DND-41 (cell line): ENCODE measurements around the gene RUNX2.

Experiments used
- ATAC-seq: fragments of 200-7000 bp; cut with Tn5 transposase; 3 replicates; pipeline ENCODE4 v1.9.1; 2021; ENCODE audit warnings: low read depth; ENCODE audit not compliant: insufficient read depth
- DNase-seq: peaks from one replicate; pipeline ENCODE4 v3.0.0-alpha.2; 2020
- H2AFZ ChIP-seq: 2 replicates; pipeline ENCODE4 v1.6.0; 2012; ENCODE audit warnings: low read depth, low read length
- H3K27ac ChIP-seq: 2 replicates; pipeline ENCODE4 v1.5.1; 2012; ENCODE audit warnings: low read length, inconsistent platforms
- H3K27me3 ChIP-seq: fragments of 200-600 bp; sonication (generic); 2 replicates; pipeline ENCODE4 v1.6.0; 2012; ENCODE audit warnings: low read length, mild to moderate bottlenecking, inconsistent platforms; ENCODE audit not compliant: insufficient read depth, poor library complexity
- H3K36me3 ChIP-seq: 2 replicates; pipeline ENCODE4 v1.5.1; 2012; ENCODE audit warnings: low read length, inconsistent platforms; ENCODE audit not compliant: insufficient read depth
- H3K4me1 ChIP-seq: 2 replicates; pipeline ENCODE4 v1.5.1; 2012; ENCODE audit warnings: mild to moderate bottlenecking, low read length; ENCODE audit not compliant: insufficient read depth
- H3K4me2 ChIP-seq: 2 replicates; pipeline ENCODE4 v1.6.0; 2012; ENCODE audit warnings: mild to moderate bottlenecking, moderate library complexity, low read length, inconsistent platforms; ENCODE audit not compliant: insufficient read depth
- H3K4me3 ChIP-seq, 2 experiments: fragments of 200-600 bp in 1 of 2; shearing (Covaris generic) in 1 of 2; 2 replicates each; pipeline ENCODE4 v1.5.1; 2012 to 2016; ENCODE audit warnings: inconsistent platforms in 2 of 2, low read length in 2 of 2, mild to moderate bottlenecking in 2 of 2, low read depth in 1 of 2, moderate library complexity in 1 of 2
- H3K79me2 ChIP-seq: 2 replicates; pipeline ENCODE4 v1.6.0; 2012; ENCODE audit warnings: low read length, inconsistent platforms; ENCODE audit not compliant: insufficient read depth
- H3K9ac ChIP-seq: 2 replicates; pipeline ENCODE4 v1.6.0; 2012; ENCODE audit warnings: low read depth, mild to moderate bottlenecking, inconsistent platforms, low read length, moderate library complexity
- H3K9me3 ChIP-seq: 2 replicates; pipeline ENCODE4 v1.5.1; 2012; ENCODE audit warnings: low read length, moderate library complexity, mild to moderate bottlenecking, inconsistent platforms; ENCODE audit not compliant: insufficient read depth, severe bottlenecking
- H4K20me1 ChIP-seq: 2 replicates; pipeline ENCODE4 v1.6.0; 2012; ENCODE audit warnings: low read length; ENCODE audit not compliant: insufficient read depth
- EZH2 ChIP-seq: IDR thresholded peaks from 3 replicates; pipeline ENCODE4 v1.6.1; 2012; ENCODE audit warnings: borderline replicate concordance, low read depth, mild to moderate bottlenecking, moderate library complexity, low read length, inconsistent platforms; ENCODE audit not compliant: severe bottlenecking
- TF ChIP-seq, protein P1 (sequence below): IDR thresholded peaks from 2 replicates; pipeline ENCODE4 v1.5.1; 2012; ENCODE audit warnings: borderline replicate concordance, low read length, moderate library complexity, mild to moderate bottlenecking; ENCODE audit not compliant: poor library complexity, severe bottlenecking; ENCODE audit errors: extremely low read depth

The RUNX2 gene

DNA sequence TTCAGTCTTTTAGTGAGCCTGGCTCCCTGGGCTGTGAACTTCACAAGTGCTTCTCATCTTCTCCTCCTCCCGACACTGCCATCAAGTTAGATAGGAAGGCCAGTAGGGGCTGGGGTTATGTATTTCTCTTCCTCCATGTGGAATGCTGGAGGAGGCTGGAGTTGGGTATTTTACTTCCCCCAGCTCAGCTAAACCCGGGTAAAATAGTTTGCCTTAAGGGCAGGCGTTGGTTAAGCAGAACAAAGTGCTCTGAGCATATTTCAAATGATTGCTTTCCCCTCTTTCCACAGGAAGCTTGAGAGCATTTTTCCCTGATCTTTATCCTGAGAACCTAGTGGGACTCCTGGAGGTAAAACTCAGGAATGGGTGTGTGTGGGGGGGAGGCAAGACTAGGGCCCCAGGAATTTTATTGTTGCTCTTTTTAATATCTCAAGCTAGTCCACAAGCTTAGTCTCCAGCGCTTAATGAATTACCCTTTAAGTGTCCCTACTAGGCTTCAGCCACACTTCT is 66.5 kb downstream of the RUNX2 start:
- Histone ChIP-seq H3K27ac (no peak overlapping the region), H4K20me1 (no peaks in the 10 kb centered on the region), H3K79me2 (no peaks in the 10 kb centered on the region), H3K4me2 (no peak overlapping the region), H3K36me3 (no peaks in the 10 kb centered on the region), H3K9ac (no peak overlapping the region), H3K4me3 (no peak overlapping the region), H2AFZ (no peak overlapping the region), H3K27me3 (no peaks in the 10 kb centered on the region), H3K4me1 (no peaks in the 10 kb centered on the region), H3K9me3 (no peaks in the 10 kb centered on the region)
- TF ChIP-seq EZH2: no peak
- TF ChIP-seq, protein P1, sequence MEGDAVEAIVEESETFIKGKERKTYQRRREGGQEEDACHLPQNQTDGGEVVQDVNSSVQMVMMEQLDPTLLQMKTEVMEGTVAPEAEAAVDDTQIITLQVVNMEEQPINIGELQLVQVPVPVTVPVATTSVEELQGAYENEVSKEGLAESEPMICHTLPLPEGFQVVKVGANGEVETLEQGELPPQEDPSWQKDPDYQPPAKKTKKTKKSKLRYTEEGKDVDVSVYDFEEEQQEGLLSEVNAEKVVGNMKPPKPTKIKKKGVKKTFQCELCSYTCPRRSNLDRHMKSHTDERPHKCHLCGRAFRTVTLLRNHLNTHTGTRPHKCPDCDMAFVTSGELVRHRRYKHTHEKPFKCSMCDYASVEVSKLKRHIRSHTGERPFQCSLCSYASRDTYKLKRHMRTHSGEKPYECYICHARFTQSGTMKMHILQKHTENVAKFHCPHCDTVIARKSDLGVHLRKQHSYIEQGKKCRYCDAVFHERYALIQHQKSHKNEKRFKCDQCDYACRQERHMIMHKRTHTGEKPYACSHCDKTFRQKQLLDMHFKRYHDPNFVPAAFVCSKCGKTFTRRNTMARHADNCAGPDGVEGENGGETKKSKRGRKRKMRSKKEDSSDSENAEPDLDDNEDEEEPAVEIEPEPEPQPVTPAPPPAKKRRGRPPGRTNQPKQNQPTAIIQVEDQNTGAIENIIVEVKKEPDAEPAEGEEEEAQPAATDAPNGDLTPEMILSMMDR: no peak
- no peak for ATAC-seq
- no peak for DNase-seq

DNA sequence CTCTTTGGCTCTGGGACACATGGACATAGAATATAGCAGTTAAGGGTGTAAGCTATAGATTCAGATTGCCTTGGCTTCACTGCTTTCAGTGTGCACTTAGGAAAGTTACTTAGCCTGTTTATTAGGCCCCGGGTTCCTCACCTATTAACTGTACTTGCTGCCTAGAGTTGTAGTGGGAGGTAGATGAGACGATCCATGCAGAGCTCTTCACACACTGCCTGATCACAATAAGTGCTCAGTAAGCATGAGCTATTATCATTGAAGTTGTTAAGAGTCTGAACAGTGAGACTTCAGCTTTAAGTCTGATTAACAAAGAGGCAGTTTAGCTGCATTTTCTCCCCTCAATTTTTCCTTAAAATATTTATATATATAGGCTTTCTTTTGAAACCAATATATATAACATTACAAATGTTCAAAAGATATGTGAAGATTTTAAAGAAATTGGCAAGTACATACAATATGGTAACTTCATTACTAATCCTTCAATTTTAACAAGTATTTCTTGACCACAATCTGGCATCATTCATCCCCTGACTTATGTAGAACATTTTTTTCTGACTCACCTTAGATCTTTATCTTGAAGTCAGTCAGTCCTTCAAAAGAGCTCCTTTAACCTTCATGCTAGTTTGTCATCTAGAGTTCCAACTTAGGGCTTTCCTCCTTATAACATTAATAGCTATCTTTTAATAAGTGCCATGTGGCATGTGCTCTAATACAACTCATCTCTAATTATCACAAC is 70.1 kb downstream of the RUNX2 start:
- Histone ChIP-seq H3K27ac (no peak overlapping the region), H3K4me1 (no peaks in the 10 kb centered on the region), H3K4me2 (no peak overlapping the region), H3K4me3 (no peak overlapping the region), H3K36me3 (no peaks in the 10 kb centered on the region), H3K9me3 (no peaks in the 10 kb centered on the region), H4K20me1 (no peaks in the 10 kb centered on the region), H3K9ac (no peak overlapping the region), H3K27me3 (no peaks in the 10 kb centered on the region), H2AFZ (no peak overlapping the region), H3K79me2 (no peaks in the 10 kb centered on the region)
- TF ChIP-seq EZH2: no peak
- TF ChIP-seq, protein P1: no peak
- peak; percentile 29; the same call in 1 of the 3 replicates for ATAC-seq
- DNase-seq: no peak

DNA sequence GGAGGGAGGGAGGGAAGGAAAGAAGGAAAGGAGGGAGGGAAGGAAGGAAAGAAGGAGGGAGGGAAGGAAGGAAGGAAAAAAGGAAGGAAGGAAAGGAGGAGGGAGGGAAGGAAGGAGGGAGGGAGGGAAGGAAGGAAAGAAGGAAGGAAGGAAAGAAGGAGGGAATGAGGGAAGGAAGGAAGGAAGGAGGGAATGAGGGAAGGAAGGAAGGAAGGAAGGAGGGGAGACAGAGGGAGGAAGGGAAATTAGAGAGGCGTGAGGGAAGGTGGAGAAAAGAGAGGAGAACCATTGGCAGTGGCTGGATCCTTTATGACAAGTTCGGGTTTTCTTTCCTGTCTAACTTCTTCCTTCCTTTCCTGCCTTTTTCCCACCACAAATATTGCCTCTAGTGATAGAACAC is 71.9 kb downstream of the RUNX2 start:
- TF ChIP-seq, protein P1: no peak
- no peak for TF ChIP-seq EZH2
- no peak overlapping the region for H2AFZ ChIP-seq
- no peaks in the 10 kb centered on the region for H4K20me1 ChIP-seq
- no peak for DNase-seq
- no peaks in the 10 kb centered on the region for H3K79me2 ChIP-seq
- H3K4me3 ChIP-seq: no peak overlapping the region
- H3K9me3 ChIP-seq: no peaks in the 10 kb centered on the region
- no peaks in the 10 kb centered on the region for H3K27me3 ChIP-seq
- no peaks in the 10 kb centered on the region for H3K36me3 ChIP-seq
- H3K4me1 ChIP-seq: no peaks in the 10 kb centered on the region
- no peak overlapping the region for H3K4me2 ChIP-seq
- no peak for ATAC-seq
- no peak overlapping the region for H3K9ac ChIP-seq
- no peak overlapping the region for H3K27ac ChIP-seq
